GM15510 (cell line): Measurements from ENCODE around the gene LHX4.

Source experiments
- POLR2A ChIP-seq: IDR thresholded peaks from 3 replicates; pipeline ENCODE4 v1.6.1; 2011; ENCODE audit warnings: borderline replicate concordance; ENCODE audit not compliant: insufficient read length; ENCODE audit errors: extremely low read depth

The LHX4 gene

DNA sequence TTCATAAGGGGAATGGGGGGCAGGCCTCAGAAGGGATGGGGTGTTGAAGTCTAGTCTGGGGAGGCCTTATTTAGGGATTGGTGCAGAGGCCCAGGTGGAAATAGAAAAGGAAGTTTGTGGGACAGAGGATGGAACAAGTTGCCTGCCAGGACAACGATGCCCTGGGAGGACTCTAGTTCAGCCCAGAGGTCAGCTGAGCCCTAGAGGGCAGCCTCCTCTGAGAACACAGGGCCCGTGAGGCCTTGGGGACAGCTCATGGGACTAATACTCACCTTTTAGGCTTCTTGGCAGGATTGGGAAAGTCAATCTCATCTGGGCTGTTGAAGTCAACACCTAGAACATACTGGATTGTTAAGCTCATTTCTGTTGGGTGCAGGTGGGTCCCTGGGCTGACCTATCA is 43.0 kb downstream of the LHX4 start:
- no peak for TF ChIP-seq POLR2A

DNA sequence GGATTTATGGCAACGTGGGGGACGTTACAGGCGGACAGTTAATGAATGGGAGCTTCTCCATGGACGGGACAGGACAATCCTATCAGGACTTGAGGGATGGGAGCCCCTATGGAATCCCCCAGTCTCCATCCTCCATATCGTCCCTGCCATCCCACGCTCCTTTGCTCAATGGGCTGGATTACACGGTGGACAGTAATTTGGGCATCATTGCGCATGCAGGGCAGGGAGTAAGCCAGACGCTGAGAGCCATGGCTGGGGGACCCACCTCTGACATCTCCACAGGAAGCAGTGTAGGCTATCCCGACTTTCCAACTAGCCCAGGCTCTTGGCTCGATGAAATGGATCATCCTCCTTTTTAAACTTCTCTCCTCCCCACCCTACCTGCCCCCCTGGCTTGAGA is 44.2 kb downstream of the LHX4 start:
- no peak for TF ChIP-seq POLR2A

DNA sequence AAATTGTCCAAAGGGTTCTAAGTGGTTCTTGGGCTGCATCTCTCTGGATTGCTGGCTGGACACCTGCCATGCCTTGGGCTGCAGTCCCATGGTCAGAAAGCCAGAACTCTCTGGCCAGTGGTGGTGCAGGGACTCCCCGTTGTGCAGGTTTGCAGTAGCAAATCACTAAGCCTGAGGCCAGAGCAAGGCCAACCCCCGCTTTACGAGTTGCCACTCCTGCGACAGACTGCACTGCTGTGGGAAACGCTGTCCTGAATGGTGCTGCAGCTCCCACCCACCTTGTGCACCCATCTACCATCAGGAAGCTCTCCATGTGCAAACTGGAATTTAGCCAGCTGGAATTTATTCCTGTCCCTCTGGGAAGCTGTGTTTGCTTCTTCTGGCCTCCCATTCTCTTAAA is 45.7 kb downstream of the LHX4 start:
- TF ChIP-seq POLR2A: no peak

DNA sequence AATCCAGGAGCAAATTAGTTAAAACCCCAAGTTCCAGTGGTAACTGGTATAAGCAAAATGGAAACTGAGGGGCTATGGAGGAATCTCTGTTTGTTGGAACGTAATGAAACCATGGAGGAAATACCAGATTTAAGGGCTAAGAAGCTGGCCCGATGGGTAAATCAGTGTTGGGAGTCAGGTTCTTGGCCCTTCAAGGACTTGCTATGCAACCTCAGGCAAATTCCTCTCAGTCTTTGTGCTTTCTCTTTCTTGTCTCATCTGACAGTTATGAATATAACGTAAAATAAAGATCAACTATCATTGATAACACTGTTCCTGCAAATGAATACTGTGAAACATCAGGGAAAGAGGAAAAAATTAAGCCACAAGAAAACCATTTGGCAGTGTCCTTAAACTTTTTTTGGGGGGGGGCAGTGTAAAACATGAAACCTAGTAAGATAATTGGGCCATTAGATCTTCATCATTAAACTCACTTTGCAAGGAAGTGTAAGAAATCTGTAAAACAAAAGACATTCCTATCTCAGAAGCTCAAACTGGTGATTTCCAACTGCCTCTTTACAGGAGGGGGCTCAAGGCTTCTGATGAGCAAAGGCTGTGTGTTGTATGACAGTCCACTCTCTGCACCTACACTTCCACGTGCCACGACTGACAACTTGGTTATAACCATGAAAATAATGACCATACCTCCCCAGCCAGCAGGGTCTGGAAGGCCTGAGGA is 47.6 kb downstream of the LHX4 start:
- TF ChIP-seq POLR2A: no peak

DNA sequence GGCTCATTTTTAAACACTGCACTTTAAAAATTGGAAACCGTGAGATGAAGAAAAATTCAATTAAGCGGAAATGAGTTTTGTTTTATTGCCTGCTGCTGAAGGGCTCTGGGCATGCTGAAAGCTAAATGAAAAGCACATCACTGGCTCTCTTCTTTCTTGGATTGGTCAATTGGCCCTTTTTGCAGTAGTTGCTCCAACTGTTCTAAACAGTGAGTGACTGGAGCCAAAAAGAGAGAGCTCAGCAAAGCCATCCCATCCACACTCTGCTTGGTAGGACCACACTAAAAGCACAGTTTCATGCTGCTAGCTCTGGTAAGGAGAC is 48.1 kb downstream of the LHX4 start:
- TF ChIP-seq POLR2A: no peak

DNA sequence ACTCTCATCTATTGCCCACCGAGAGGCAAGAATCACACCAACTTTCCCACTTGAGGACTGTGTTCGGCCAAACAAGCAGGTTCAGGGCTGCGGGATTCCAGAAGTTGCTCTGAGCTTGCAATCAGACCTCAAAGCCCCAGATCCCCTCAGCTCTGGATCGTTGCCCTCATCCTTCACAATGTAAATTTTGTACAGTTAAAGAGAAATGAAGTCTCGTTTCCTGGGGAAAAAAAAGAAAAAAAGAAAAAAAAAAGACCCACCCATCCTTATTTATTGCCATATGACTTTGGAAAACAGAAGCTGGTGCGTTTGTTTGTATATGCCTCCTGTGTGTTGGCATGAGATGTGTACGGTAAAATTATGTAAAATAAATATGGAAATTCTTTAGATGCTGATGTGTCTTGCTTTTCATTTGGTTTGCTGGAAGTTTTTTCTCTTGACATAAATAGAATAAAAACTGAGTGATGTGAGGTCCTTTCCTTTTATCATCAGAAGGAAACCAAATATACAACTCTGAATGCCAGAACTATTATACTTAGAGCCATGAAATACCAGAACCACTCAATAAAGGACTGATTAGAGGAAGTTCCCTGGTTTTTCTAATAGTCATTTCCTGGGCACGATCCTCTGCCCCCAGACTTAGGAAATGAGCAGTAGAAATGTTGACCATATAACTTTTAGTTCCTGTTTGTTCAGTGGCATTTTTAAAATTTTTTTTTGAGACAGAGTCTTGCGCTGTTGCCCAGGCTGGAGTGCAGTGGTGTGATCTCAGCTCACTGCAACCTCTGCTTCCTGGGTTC is 48.7 kb downstream of the LHX4 start:
- TF ChIP-seq POLR2A: no peak

DNA sequence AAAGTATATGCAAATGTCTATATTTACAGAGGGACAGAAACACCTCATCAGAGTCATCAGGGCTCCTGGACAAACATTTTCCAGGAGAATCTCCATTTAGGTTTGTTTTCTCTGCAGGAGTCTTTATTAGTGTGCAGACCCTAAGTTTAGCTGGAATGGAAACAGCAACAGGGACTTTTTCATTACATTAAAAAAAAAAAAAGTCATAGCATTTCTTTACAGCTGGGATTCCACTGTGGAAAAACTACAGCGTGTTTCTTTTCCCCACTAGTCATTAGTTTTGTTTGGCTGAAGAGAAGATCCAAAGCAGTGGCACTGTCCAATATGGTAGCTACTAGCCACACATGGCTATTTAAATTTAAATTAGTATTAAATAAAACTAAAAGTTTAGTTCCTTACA is 49.6 kb downstream of the LHX4 start:
- no peak for TF ChIP-seq POLR2A

DNA sequence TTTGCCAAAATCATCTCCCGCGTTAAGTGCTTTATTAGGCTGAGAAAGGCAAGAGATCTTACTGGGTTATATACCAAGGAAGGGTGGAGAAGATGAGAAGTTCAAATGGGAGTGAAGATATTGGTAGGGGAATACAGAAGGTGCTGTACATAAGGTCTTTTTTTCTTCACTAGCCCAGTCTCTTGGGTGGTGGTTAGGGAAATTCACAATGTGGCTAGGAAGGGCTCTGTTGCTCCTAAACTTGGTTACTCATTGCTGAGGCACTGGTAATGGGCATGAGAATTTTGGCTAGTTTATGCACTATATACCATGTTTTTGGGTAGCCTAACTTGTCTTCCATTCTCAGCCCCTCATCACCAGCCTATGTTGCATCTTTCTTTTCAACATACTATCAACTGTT is 50.6 kb downstream of the LHX4 start:
- TF ChIP-seq POLR2A: no peak

DNA sequence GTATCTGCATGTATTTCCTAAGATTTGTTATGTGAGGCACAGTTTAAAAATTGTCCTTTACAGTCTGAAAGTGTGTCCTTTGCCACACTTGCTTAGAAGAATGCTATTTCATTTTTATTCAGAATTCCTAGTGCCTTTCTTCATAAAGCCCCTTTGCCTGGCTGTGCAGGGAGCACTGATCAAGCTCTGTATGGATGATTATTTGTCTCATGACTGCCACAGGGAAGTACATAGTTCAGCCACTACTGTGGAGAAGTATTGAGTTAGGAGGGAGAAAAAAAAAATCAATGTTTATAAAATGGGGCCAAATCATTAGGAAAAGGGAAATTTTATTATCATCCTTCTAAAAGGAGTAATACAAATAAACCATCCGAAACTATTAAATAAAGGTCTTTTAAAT is 51.4 kb downstream of the LHX4 start:
- no peak for TF ChIP-seq POLR2A

DNA sequence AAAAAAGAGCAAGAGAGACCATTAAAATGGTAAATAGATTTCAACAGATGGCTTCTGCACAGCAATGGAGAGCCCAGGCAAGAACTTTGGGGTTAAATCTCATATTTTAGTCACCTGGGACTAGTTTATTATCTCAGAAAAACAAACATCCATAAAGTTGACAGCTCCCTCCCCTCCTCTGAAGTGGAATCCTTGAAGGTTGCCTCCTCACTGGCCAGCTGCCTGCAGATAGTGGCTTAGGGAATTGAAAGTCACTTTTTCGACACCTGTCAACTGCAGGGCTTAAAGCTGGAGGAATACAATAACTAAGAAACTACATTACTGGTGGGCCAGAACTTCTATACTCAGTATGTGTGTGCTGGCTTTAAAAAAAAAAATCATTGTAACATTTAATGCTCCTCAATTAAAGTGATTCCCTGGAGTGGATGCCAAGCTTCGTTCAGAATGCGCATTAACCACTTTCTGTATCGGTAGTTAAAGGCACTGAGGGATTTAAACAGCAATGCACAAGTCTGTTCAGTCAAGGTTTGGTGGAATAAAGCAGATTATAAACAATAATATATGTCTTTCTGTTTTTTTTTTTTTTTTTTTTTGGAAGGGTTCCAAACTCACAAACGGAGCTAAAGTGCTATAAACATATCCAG is 52.5 kb downstream of the LHX4 start:
- TF ChIP-seq POLR2A: no peak

DNA sequence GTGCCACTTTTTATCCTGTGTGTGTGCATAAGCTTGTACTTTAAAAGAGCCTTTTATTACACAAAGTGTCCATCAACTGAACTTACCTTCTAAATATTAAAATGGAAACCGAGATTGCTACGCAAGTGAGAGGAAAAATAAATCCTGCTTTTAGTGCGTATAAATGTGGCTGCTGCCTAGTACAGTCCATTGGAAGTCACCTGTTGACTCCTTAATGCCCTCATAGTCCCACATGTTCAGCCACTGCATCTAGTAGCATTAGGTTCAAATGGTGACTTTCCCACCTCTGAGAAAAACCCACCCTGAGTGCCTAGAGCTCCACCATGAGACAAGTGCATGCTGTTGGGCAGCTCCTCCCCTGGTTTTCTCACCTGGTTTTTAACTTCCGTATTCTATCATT is 53.0 kb downstream of the LHX4 start:
- TF ChIP-seq POLR2A: no peak

DNA sequence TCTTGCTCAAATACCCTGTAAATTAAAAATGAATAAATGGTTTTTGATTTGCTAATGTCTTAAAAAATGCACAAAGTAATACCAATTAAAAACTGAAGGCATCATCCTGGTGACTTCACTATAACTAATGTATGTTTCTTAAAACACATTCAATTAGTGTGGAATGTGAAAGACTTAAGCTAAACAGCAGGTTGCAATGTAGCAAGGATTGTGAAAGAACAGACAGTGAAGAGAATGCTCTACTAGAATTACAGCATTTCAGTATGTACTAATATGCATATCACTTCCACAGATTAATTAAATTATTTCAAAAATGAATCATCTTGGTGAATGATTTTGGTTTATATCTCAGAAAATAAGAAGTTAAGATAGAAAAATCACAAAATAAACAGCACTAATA is 56.4 kb downstream of the LHX4 start:
- TF ChIP-seq POLR2A: no peak

DNA sequence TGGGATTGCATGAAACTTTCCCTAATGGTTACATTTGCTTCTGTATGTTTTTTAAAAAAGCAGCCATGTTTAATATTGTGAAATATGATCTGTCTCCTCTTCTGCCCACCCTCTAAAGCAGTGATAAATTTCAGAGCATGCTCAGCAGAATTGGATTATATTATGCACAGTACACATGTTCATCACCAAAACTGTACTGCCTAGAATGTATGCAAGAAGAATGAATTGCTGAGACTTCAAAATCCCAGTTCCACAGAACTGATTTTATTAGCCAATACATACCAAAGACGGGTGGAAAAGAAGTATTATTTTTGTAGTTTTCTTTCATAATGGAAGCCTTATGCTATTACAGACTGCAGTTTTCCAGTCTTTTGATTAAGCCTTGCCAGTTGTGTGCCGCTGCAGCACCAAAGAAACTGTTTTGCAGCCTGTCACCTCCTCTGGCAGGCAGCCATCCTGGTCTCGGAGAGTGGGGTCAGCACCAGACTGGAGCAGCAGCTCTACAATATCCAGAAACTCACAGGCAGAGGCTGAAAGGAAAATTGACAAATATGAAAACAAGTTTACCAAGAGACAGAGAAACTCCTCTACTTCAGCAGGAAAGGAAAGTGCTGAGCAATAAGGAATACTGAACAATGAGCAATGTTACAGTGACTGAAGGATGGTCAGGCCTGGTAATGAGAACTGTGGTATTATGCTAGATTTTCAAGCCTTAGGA is 58.1 kb downstream of the LHX4 start:
- TF ChIP-seq POLR2A: no peak

DNA sequence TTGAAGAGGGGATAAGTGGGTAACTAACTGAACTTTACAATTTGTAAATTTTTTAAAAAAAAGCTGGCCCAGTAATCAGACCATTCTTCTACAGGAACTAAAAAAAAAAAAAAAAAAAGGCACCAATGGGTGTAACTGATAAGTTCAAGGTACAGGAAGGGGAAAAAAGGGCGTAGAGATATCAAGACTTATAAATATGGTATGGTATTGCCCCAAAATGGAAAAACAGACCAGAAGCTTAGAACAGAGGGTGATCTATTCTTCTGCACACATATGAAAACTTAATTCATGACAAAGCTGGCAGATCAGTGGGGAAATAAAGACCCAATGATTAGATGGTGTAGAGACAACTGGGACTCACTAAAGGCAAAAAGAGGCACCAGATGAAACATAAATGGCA is 58.9 kb downstream of the LHX4 start:
- no peak for TF ChIP-seq POLR2A
